SK-N-SH treated with all-trans-retinoic acid at 6 μM for 48 hours (cell line): ENCODE measurements around the gene TP53AIP1.

Source experiments
- ATAC-seq: fragments of 200-7000 bp; cut with Tn5 transposase; 3 replicates; pipeline ENCODE4 v1.9.1; 2020; ENCODE audit warnings: mild to moderate bottlenecking, moderate library complexity
- ARNTL ChIP-seq: fragments of 450-650 bp; formaldehyde crosslinking; IDR thresholded peaks from 2 replicates; pipeline ENCODE4 v1.5.0; 2020; ENCODE audit warnings: low read depth, mild to moderate bottlenecking, moderate library complexity, borderline replicate concordance
- BACH2 ChIP-seq: fragments of 250-450 bp; sonication (Bioruptor Pico); IDR thresholded peaks from 2 replicates; pipeline ENCODE4 v1.9.0; 2021; ENCODE audit warnings: mild to moderate bottlenecking, borderline replicate concordance
- CSDC2 ChIP-seq: fragments of 250-450 bp; sonication (Bioruptor Pico); IDR thresholded peaks from 2 replicates; pipeline ENCODE4 v1.5.0; 2020; ENCODE audit warnings: mild to moderate bottlenecking, moderate library complexity
- ESRRG ChIP-seq: fragments of 250-450 bp; sonication (Bioruptor Pico); IDR thresholded peaks from 2 replicates; pipeline ENCODE4 v1.6.1; 2021; ENCODE audit warnings: mild to moderate bottlenecking
- GLIS3 ChIP-seq: fragments of 250-450 bp; sonication (Bioruptor Pico); IDR thresholded peaks from 2 replicates; pipeline ENCODE4 v1.5.0; 2020; ENCODE audit warnings: mild to moderate bottlenecking, moderate library complexity
- ISL1 ChIP-seq: fragments of 250-450 bp; sonication (Bioruptor Pico); IDR thresholded peaks from 2 replicates; pipeline ENCODE4 v2.1.2; 2022; ENCODE audit warnings: mild to moderate bottlenecking, moderate library complexity
- OSR1 ChIP-seq: fragments of 250-450 bp; sonication (Bioruptor Pico); IDR thresholded peaks from 2 replicates; pipeline ENCODE4 v1.8.0; 2022; ENCODE audit warnings: moderate library complexity, mild to moderate bottlenecking, inconsistent platforms
- PPARA ChIP-seq: fragments of 250-450 bp; sonication (Bioruptor Pico); IDR thresholded peaks from 2 replicates; pipeline ENCODE4 v1.5.0; 2020; ENCODE audit warnings: mild to moderate bottlenecking, borderline replicate concordance
- RARB ChIP-seq: fragments of 250-450 bp; sonication (Bioruptor Pico); IDR thresholded peaks from 2 replicates; pipeline ENCODE4 v1.8.0; 2021; ENCODE audit warnings: mild to moderate bottlenecking, moderate library complexity
- SNAI2 ChIP-seq: fragments of 250-450 bp; sonication (Bioruptor Pico); IDR thresholded peaks from 2 replicates; pipeline ENCODE4 v1.5.0; 2020; ENCODE audit warnings: mild to moderate bottlenecking, moderate library complexity
- TCF4 ChIP-seq: fragments of 250-450 bp; sonication (Bioruptor Pico); IDR thresholded peaks from 2 replicates; pipeline ENCODE4 v1.8.0; 2021; ENCODE audit warnings: mild to moderate bottlenecking, moderate library complexity, borderline replicate concordance
- TOX ChIP-seq: fragments of 250-450 bp; sonication (Bioruptor Pico); IDR thresholded peaks from 2 replicates; pipeline ENCODE4 v1.8.0; 2021; ENCODE audit warnings: mild to moderate bottlenecking, moderate library complexity, borderline replicate concordance
- ZC3H10 ChIP-seq: fragments of 250-450 bp; sonication (Bioruptor Pico); IDR thresholded peaks from 2 replicates; pipeline ENCODE4 v1.5.1; 2021; ENCODE audit warnings: mild to moderate bottlenecking, moderate library complexity
- ZFP30 ChIP-seq: fragments of 450-650 bp; formaldehyde crosslinking; IDR thresholded peaks from 2 replicates; pipeline ENCODE4 v1.5.0; 2022; ENCODE audit warnings: mild to moderate bottlenecking, moderate library complexity
- ZNF565 ChIP-seq: fragments of 450-650 bp; formaldehyde crosslinking; conservative IDR thresholded peaks from 2 replicates; pipeline ENCODE4 v1.5.0; 2020; ENCODE audit warnings: low read depth, mild to moderate bottlenecking, moderate library complexity
- ZNF70 ChIP-seq: fragments of 450-650 bp; formaldehyde crosslinking; IDR thresholded peaks from 2 replicates; pipeline ENCODE4 v1.5.0; 2020; ENCODE audit warnings: mild to moderate bottlenecking, moderate library complexity
- ZNF8 ChIP-seq: fragments of 450-650 bp; formaldehyde crosslinking; IDR thresholded peaks from 2 replicates; pipeline ENCODE4 v1.5.0; 2020; ENCODE audit warnings: mild to moderate bottlenecking, moderate library complexity
- TF ChIP-seq, protein P1 (sequence below): fragments of 250-450 bp; sonication (Bioruptor Pico); IDR thresholded peaks from 2 replicates; pipeline ENCODE4 v1.5.1; 2020; ENCODE audit warnings: low read depth, mild to moderate bottlenecking, moderate library complexity
- TF ChIP-seq, protein P2 (sequence below): fragments of 250-450 bp; sonication (Bioruptor Pico); IDR thresholded peaks from 2 replicates; pipeline ENCODE4 v1.5.0; 2020; ENCODE audit warnings: mild to moderate bottlenecking, moderate library complexity
- TF ChIP-seq, protein P3 (sequence below): fragments of 250-450 bp; sonication (Bioruptor Pico); IDR thresholded peaks from 2 replicates; pipeline ENCODE4 v1.8.0; 2021; ENCODE audit warnings: low read depth, mild to moderate bottlenecking, moderate library complexity, borderline replicate concordance
- TF ChIP-seq, protein P4 (sequence below): fragments of 250-450 bp; sonication (Bioruptor Pico); IDR thresholded peaks from 2 replicates; pipeline ENCODE4 v1.8.0; 2020; ENCODE audit warnings: mild to moderate bottlenecking, moderate library complexity, borderline replicate concordance

Gene TP53AIP1

DNA sequence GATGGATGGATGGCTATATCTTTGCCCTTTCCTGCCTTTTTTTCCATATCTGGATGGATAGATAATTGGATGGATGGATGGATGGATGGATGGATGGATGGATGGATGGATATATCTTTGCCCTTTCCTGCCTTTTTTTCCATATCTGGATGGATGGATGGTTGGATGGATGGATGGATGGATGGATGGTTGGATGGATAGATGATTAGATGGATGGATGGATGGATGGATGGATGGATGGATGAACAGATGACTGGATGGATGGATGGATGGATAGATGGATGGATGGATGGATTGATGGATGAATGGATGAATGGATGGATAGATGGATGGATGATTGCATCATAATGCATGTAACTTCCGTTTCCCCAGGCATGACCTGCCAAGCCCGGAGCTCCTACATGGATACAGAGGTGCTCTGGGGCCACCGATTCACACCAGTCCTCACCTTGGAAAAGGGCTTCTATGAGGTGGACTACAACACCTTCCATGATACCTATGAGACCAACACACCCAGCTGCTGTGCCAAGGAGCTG lies 26.6 kb downstream of the TP53AIP1 start:
- TF ChIP-seq SNAI2 (CRISPR knock-in tag) (no peak), PPARA (CRISPR knock-in tag) (no peak), ZNF565 (CRISPR knock-in tag) (no peak), ISL1 (no peak), OSR1 (CRISPR knock-in tag) (no peak), CSDC2 (CRISPR knock-in tag) (no peak), BACH2 (no peak), ZFP30 (CRISPR knock-in tag) (no peak), TOX (CRISPR knock-in tag) (no peak), ZC3H10 (CRISPR knock-in tag) (no peak), ESRRG (no peak)
- TF ChIP-seq, protein P1, sequence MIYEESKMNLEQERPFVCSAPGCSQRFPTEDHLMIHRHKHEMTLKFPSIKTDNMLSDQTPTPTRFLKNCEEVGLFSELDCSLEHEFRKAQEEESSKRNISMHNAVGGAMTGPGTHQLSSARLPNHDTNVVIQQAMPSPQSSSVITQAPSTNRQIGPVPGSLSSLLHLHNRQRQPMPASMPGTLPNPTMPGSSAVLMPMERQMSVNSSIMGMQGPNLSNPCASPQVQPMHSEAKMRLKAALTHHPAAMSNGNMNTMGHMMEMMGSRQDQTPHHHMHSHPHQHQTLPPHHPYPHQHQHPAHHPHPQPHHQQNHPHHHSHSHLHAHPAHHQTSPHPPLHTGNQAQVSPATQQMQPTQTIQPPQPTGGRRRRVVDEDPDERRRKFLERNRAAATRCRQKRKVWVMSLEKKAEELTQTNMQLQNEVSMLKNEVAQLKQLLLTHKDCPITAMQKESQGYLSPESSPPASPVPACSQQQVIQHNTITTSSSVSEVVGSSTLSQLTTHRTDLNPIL (CRISPR knock-in tag): no peak
- TF ChIP-seq, protein P2, sequence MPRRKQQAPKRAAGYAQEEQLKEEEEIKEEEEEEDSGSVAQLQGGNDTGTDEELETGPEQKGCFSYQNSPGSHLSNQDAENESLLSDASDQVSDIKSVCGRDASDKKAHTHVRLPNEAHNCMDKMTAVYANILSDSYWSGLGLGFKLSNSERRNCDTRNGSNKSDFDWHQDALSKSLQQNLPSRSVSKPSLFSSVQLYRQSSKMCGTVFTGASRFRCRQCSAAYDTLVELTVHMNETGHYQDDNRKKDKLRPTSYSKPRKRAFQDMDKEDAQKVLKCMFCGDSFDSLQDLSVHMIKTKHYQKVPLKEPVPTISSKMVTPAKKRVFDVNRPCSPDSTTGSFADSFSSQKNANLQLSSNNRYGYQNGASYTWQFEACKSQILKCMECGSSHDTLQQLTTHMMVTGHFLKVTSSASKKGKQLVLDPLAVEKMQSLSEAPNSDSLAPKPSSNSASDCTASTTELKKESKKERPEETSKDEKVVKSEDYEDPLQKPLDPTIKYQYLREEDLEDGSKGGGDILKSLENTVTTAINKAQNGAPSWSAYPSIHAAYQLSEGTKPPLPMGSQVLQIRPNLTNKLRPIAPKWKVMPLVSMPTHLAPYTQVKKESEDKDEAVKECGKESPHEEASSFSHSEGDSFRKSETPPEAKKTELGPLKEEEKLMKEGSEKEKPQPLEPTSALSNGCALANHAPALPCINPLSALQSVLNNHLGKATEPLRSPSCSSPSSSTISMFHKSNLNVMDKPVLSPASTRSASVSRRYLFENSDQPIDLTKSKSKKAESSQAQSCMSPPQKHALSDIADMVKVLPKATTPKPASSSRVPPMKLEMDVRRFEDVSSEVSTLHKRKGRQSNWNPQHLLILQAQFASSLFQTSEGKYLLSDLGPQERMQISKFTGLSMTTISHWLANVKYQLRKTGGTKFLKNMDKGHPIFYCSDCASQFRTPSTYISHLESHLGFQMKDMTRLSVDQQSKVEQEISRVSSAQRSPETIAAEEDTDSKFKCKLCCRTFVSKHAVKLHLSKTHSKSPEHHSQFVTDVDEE: no peak
- TF ChIP-seq, protein P3, sequence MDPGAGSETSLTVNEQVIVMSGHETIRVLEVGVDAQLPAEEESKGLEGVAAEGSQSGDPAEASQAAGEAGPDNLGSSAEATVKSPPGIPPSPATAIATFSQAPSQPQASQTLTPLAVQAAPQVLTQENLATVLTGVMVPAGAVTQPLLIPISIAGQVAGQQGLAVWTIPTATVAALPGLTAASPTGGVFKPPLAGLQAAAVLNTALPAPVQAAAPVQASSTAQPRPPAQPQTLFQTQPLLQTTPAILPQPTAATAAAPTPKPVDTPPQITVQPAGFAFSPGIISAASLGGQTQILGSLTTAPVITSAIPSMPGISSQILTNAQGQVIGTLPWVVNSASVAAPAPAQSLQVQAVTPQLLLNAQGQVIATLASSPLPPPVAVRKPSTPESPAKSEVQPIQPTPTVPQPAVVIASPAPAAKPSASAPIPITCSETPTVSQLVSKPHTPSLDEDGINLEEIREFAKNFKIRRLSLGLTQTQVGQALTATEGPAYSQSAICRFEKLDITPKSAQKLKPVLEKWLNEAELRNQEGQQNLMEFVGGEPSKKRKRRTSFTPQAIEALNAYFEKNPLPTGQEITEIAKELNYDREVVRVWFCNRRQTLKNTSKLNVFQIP (CRISPR knock-in tag): no peak
- TF ChIP-seq, protein P4, sequence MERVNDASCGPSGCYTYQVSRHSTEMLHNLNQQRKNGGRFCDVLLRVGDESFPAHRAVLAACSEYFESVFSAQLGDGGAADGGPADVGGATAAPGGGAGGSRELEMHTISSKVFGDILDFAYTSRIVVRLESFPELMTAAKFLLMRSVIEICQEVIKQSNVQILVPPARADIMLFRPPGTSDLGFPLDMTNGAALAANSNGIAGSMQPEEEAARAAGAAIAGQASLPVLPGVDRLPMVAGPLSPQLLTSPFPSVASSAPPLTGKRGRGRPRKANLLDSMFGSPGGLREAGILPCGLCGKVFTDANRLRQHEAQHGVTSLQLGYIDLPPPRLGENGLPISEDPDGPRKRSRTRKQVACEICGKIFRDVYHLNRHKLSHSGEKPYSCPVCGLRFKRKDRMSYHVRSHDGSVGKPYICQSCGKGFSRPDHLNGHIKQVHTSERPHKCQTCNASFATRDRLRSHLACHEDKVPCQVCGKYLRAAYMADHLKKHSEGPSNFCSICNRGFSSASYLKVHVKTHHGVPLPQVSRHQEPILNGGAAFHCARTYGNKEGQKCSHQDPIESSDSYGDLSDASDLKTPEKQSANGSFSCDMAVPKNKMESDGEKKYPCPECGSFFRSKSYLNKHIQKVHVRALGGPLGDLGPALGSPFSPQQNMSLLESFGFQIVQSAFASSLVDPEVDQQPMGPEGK (CRISPR knock-in tag): no peak
- no peak for ATAC-seq

DNA sequence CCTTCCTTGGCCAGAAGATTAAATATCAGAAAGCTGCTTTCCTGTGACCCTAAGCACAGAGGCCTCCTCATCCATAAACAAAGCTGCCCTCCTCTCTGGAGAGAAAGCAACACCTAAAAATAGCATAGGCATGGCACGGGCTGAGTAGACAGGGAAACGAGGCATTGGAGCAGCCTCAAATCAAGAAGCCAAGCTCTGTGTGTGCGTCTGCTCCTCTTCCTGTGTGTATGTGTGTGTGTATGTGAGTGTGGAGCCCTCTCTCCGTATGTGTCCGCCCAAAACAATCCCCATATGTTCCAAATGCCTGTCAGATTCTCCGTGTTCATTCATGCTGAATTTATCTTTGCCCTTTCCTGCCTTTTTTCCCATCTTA lies 27.5 kb downstream of the TP53AIP1 start:
- TF ChIP-seq RARB (CRISPR knock-in tag) (no peak), GLIS3 (no peak), TCF4 (CRISPR knock-in tag) (no peak), ESRRG (no peak), ZNF8 (CRISPR knock-in tag) (no peak), BACH2 (no peak), ZNF70 (CRISPR knock-in tag) (no peak), ZC3H10 (CRISPR knock-in tag) (no peak), ARNTL (CRISPR knock-in tag) (no peak)
- TF ChIP-seq, protein P4 (CRISPR knock-in tag): no peak
- TF ChIP-seq, protein P3 (CRISPR knock-in tag): no peak
- TF ChIP-seq, protein P1 (CRISPR knock-in tag): no peak
- TF ChIP-seq, protein P2: no peak
- no peak for ATAC-seq
